Measurements from ENCODE around the gene CD6.

CD6 gene

GRCh38 chr11:60951904-60952741, 19.4 kb upstream of the CD6 start, which contains the start of gene SLC15A3:
SLC15A3 (minus strand) TSS chr11:60952176; CDS start chr11:60951551, 625 bp downstream.
- H3K4me3 ChIP-seq (ENCODE audit: low read depth, low read length) = peak within 1 kb of the TSS; percentile 95
- TF ChIP-seq, protein P1, sequence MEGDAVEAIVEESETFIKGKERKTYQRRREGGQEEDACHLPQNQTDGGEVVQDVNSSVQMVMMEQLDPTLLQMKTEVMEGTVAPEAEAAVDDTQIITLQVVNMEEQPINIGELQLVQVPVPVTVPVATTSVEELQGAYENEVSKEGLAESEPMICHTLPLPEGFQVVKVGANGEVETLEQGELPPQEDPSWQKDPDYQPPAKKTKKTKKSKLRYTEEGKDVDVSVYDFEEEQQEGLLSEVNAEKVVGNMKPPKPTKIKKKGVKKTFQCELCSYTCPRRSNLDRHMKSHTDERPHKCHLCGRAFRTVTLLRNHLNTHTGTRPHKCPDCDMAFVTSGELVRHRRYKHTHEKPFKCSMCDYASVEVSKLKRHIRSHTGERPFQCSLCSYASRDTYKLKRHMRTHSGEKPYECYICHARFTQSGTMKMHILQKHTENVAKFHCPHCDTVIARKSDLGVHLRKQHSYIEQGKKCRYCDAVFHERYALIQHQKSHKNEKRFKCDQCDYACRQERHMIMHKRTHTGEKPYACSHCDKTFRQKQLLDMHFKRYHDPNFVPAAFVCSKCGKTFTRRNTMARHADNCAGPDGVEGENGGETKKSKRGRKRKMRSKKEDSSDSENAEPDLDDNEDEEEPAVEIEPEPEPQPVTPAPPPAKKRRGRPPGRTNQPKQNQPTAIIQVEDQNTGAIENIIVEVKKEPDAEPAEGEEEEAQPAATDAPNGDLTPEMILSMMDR (IDR thresholded peaks at IDR 0.05; ENCODE audit: borderline replicate concordance, insufficient read depth, low read depth, low read length) = no peak

- H3K4me3 ChIP-seq (ENCODE audit: low read depth, low read length) = peak overlapping the region; percentile 95
Observed at GRCh38 chr11:60952742-60953170, 18.7 kb upstream of the CD6 start.

GRCh38 chr11:60953781-60954180, 17.7 kb upstream of the CD6 start:
- TF ChIP-seq, protein P1 (IDR thresholded peaks at IDR 0.05; ENCODE audit: borderline replicate concordance, insufficient read depth, low read depth, low read length) = no peak
- no peak overlapping the region for H3K4me3 ChIP-seq (ENCODE audit: low read depth, low read length)

More at GRCh38 chr11:60952742-60953170, 18.7 kb upstream of the CD6 start:
- TF ChIP-seq, protein P1 (IDR thresholded peaks at IDR 0.05; ENCODE audit: borderline replicate concordance, insufficient read depth, low read depth, low read length) = no peak

DNA sequence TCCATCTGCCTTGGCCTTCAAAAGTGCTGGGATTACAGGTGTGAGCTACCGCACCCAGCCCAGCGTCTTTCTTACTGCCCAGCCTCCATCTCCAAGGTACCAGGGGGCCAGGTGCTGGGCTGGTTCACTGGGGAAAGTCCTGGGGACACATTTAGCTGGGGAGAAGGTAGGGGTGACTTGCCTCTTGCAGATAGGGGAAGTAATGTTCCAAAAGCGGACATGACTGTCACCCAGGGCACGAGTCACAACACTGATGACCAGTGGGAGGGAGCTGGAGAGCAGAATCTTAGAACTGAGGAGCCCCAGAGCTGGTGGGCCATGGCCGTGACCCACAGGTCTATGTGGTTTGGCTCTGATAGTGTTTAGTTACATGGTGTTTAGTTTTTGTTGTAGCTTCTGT, 17.1 kb upstream of the CD6 start:
- TF ChIP-seq, protein P1 (IDR thresholded peaks at IDR 0.05; ENCODE audit: borderline replicate concordance, insufficient read depth, low read depth, low read length) = no peak
- H3K4me3 ChIP-seq (ENCODE audit: low read depth, low read length) = no peak overlapping the region

DNA sequence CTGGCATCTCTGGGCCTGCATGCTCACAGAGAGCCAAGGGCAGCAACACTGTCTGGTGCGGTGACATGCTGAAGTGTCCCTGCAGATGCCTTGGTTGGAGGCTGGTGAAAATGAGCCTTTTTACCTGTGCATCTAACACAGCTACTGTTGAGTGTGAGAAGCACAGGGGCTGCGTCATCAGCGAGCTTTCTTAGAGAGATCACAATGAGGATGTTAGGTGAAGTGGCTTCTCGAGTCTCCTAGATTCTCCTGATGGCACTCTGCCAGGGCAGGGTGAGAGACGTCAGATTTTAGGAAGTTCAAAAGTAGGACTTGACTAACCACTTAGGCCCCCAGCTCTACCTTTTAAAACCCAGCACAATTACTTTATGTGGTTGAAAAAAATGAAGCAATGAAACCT, 15.9 kb upstream of the CD6 start:
- TF ChIP-seq, protein P1 (IDR thresholded peaks at IDR 0.05; ENCODE audit: borderline replicate concordance, insufficient read depth, low read depth, low read length) = no peak
- H3K4me3 ChIP-seq (ENCODE audit: low read depth, low read length) = no peak overlapping the region

DNA sequence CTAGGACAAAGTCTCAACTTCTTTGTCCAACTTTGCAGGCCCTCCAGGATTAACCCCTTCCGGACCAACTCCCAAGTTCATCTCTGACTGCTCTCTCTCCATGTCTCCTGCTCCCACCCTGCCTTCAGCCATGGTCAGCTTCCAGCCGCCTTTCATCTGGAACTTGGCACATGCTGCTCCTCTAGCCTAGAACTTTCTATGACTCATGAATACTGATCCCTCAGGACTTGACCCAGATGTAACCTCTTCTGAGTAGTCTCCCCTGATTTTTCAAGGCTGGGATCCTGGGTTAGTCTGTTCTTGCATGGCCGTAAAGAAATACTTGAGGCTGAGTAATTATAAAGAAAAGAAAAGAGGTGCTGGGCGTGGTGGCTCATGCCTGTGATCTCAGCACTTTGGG, 14.3 kb upstream of the CD6 start:
- TF ChIP-seq, protein P1 (IDR thresholded peaks at IDR 0.05; ENCODE audit: borderline replicate concordance, insufficient read depth, low read depth, low read length) = no peak
- H3K4me3 ChIP-seq (ENCODE audit: low read depth, low read length) = no peak overlapping the region

DNA sequence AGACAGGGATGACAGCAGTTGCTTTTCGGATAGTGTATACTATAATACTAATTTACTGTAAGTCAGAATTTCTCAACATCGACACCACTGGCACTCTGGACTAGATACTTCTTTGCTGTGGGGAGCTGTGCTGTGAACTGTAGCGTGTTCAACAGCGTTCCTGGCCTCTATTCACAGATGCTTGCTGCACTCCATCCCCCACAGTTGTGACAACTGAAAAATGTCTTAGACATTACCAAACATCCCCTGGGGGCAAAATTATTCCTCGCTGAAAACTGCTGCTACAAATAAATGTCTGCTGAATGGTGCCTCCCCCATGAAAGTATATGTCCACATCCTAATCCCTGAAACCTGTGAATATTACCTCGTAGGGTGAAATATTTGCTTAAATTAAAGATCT, 12.0 kb upstream of the CD6 start:
- TF ChIP-seq, protein P1 (IDR thresholded peaks at IDR 0.05; ENCODE audit: borderline replicate concordance, insufficient read depth, low read depth, low read length) = no peak
- H3K4me3 ChIP-seq (ENCODE audit: low read depth, low read length) = no peak overlapping the region

All from GM12875 (cell line).